HG02610 (cell line): ENCODE measurements around the gene SP3.
A peak's percentile ranks its signal among the peaks of the same experiment; 100 is the strongest.

Experiments
- ATAC-seq: cut with Tn5 transposase; IDR thresholded peaks from one replicate; pipeline ENCODE4 v1.9.1; 2021; ENCODE audit warnings: mild to moderate bottlenecking, moderate library complexity; ENCODE audit not compliant: unreplicated experiment

Gene SP3

GRCh38 chr2:173997269-173997668, 32.1 kb upstream of the SP3 start:
- ATAC-seq, result peak; percentile 84

GRCh38 chr2:173996766-173997165, 31.6 kb upstream of the SP3 start:
- no peak for ATAC-seq

- ATAC-seq, result no peak
These were observed 28.3 kb upstream of the SP3 start for GRCh38 chr2:173993459-173993858.

GRCh38 chr2:173991856-173992588, 26.8 kb upstream of the SP3 start:
- ATAC-seq, result peak; percentile 24

- ATAC-seq, result peak; percentile 84
These were observed 26.0 kb upstream of the SP3 start for GRCh38 chr2:173990970-173991819.

GRCh38 chr2:173990245-173990644, 25.1 kb upstream of the SP3 start:
- no peak for ATAC-seq

- ATAC-seq, result no peak
These were observed 24.7 kb upstream of the SP3 start for GRCh38 chr2:173989884-173990215.

GRCh38 chr2:173989160-173989883, 24.1 kb upstream of the SP3 start:
- ATAC-seq, result no peak

- ATAC-seq, result no peak
These were observed 21.6 kb upstream of the SP3 start for GRCh38 chr2:173986805-173987204.

- ATAC-seq, result no peak
These were observed 20.4 kb upstream of the SP3 start for GRCh38 chr2:173985605-173985992.

GRCh38 chr2:173984866-173985604, 19.9 kb upstream of the SP3 start:
- ATAC-seq, result no peak

GRCh38 chr2:173983391-173983871, 18.3 kb upstream of the SP3 start:
- ATAC-seq, result no peak

GRCh38 chr2:173982918-173983317, 17.7 kb upstream of the SP3 start:
- no peak for ATAC-seq

- ATAC-seq, result no peak
These were observed 17.1 kb upstream of the SP3 start for GRCh38 chr2:173982182-173982714.

- no peak for ATAC-seq
These were observed 16.3 kb upstream of the SP3 start for GRCh38 chr2:173981520-173981919.

- no peak for ATAC-seq
These were observed 14.7 kb upstream of the SP3 start for GRCh38 chr2:173979751-173980351.

GRCh38 chr2:173978447-173978846, 13.3 kb upstream of the SP3 start:
- ATAC-seq, result no peak

- ATAC-seq, result no peak
These were observed 7.5 kb upstream of the SP3 start for GRCh38 chr2:173972636-173973035.

GRCh38 chr2:173972165-173972564, 7.0 kb upstream of the SP3 start:
- no peak for ATAC-seq

GRCh38 chr2:173970516-173970924, 5.3 kb upstream of the SP3 start:
- ATAC-seq, result no peak
